HG03439 (cell line): ENCODE data around the gene PTPRM.

Experiments
- ATAC-seq: cut with Tn5 transposase; IDR thresholded peaks from one replicate; pipeline ENCODE4 v1.9.1; 2021; ENCODE audit warnings: mild to moderate bottlenecking, moderate library complexity; ENCODE audit not compliant: unreplicated experiment

The PTPRM gene

GRCh38 chr18:7749510-7749981 is 182.4 kb downstream of the PTPRM start:
- ATAC-seq, result no peak

- ATAC-seq, result no peak
These were observed 183.1 kb downstream of the PTPRM start for GRCh38 chr18:7750095-7750663.

- no peak for ATAC-seq
These were observed 183.8 kb downstream of the PTPRM start for GRCh38 chr18:7750966-7751365.

- no peak for ATAC-seq
These were observed 187.1 kb downstream of the PTPRM start for GRCh38 chr18:7754258-7754657.

GRCh38 chr18:7754725-7755181 is 187.6 kb downstream of the PTPRM start:
- no peak for ATAC-seq

GRCh38 chr18:7755753-7756475 is 188.8 kb downstream of the PTPRM start:
- ATAC-seq, result no peak

GRCh38 chr18:7757175-7757574 is 190.1 kb downstream of the PTPRM start:
- ATAC-seq, result no peak

GRCh38 chr18:7758764-7759163 is 191.6 kb downstream of the PTPRM start:
- no peak for ATAC-seq

GRCh38 chr18:7760967-7761948 is 194.1 kb downstream of the PTPRM start:
- ATAC-seq, result no peak

GRCh38 chr18:7764405-7764804 is 197.3 kb downstream of the PTPRM start:
- ATAC-seq, result no peak

- ATAC-seq, result no peak
These were observed 199.2 kb downstream of the PTPRM start for GRCh38 chr18:7766346-7766745.

GRCh38 chr18:7766817-7767216 is 199.7 kb downstream of the PTPRM start:
- no peak for ATAC-seq

GRCh38 chr18:7770908-7771307 is 203.8 kb downstream of the PTPRM start:
- no peak for ATAC-seq

GRCh38 chr18:7772510-7772888 is 205.4 kb downstream of the PTPRM start:
- ATAC-seq, result no peak

GRCh38 chr18:7772951-7773350 is 205.8 kb downstream of the PTPRM start:
- ATAC-seq, result no peak

GRCh38 chr18:7775128-7775527 is 208.0 kb downstream of the PTPRM start:
- ATAC-seq, result no peak

GRCh38 chr18:7775843-7776242 is 208.7 kb downstream of the PTPRM start:
- no peak for ATAC-seq

- ATAC-seq, result no peak
These were observed 211.1 kb downstream of the PTPRM start for GRCh38 chr18:7778181-7778580.

- no peak for ATAC-seq
These were observed 212.1 kb downstream of the PTPRM start for GRCh38 chr18:7779211-7779610.

GRCh38 chr18:7784171-7784570 is 217.1 kb downstream of the PTPRM start:
- ATAC-seq, result no peak

GRCh38 chr18:7786569-7786968 is 219.5 kb downstream of the PTPRM start:
- ATAC-seq, result no peak
